Measurements from ENCODE around the gene RAD21L1. TPM values are rescaled to one million over a fixed set of nuclear protein-coding genes. Genes with fewer than 3 reads are reported as not detected.

RAD21L1 gene
- total and polyA plus RNA-seq, 2 donors (not counting 3 experiments of a cell fraction or from before 2014, with no cell fraction given): 0.06 TPM; not detected in 1

DNA sequence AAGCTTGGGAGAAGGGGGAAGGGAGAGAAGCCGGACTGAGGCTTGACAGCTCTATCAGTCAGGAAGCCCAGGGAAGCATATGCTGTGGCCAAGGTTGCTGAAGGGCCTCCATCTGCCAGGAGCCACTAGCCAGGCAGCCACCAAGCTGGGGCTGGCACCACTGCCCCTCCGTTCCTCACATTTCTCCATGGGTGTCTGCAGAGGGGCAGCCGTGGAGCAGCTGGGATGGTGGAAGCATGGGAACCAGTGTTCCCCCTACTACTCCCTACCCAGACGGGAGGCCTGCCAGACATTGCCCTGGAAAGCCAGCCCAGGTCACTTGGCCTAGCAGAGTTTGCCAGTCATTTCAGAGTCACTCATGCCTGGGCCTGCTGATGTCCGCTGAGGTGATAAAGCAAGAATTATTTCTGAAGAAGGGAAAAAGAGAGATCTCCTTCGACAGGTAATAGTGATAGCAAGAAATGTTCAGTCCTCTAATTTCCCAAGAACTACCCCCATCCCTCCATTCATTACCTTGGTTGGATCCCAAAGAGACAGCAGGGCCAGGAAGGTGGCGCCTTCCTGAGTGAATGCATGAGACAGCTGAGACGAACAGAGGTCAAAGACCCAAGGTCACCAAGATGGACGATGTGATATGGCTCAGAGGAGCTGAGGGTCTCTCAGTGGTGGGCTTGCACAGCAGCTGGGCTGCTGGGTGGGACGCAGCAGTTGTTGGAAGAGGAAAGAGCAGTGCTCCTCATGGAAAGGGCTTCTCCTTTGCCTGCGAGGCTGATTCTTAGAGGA, 62.1 kb downstream of the RAD21L1 start:
- Histone ChIP-seq H3K9me3 (replicated peaks; ENCODE audit: control insufficient read depth, insufficient read depth, low read length) (no peaks in the 10 kb centered on the region), H4K20me1 (replicated peaks; ENCODE audit: control insufficient read depth, extremely low read depth, insufficient read depth, low read length) (no peaks in the 10 kb centered on the region), H3K9me1 (replicated peaks; ENCODE audit: control insufficient read depth, extremely low read depth, insufficient read depth, low read length) (no peaks in the 10 kb centered on the region), H3K27ac (ENCODE audit: insufficient read depth, low read depth, low read length) (no peak overlapping the region), H3K4me3 (replicated peaks in 1 of 3; ENCODE audit: insufficient read depth in 1 of 3, low read depth in 1 of 3, low read length in 3 of 3) (no peak overlapping the region), H3K9ac (replicated peaks; ENCODE audit: extremely low read depth, insufficient read depth, low read length) (no peak overlapping the region), H3K36me3 (ENCODE audit: control insufficient read depth in 2 of 2, extremely low read depth in 1 of 2, insufficient read depth in 2 of 2, low read length in 2 of 2) (no peaks in the 10 kb centered on the region), H3K27me3 (ENCODE audit: control insufficient read depth in 2 of 2, insufficient read depth in 2 of 2, low read length in 2 of 2) (no peaks in the 10 kb centered on the region), H3K4me1 (ENCODE audit: control insufficient read depth, extremely low read depth, insufficient read depth, low read length) (no peaks in the 10 kb centered on the region), H3K79me2 (ENCODE audit: control insufficient read depth, insufficient read depth, low read length) (no peaks in the 10 kb centered on the region), H2AFZ (ENCODE audit: low read depth, low read length) (no peak overlapping the region), H3K4me2 (ENCODE audit: insufficient read depth, low read length) (no peak overlapping the region)
- DNase-seq (ENCODE audit: low read depth, low spot score): no peak
- BruUV-seq (replicated peaks): no TSS peak
- intact Hi-C loops (cut with micrococcal nuclease): no loop called here
- FAIRE-seq: no peak
- POLR2A ChIA-PET: interaction anchor here (0.7 kb wide), 1 partner anchor 101 kb away, joined by 9 read pairs; no protein-coding TSS in a partner anchor
- TF ChIP-seq GATA2 (IDR thresholded peaks at IDR 0.05; ENCODE audit: insufficient read depth, insufficient read length, low read depth, low read length) (no peak), EZH2 (IDR thresholded peaks at IDR 0.05; ENCODE audit: borderline replicate concordance, low read depth, low read length, severe bottlenecking) (no peak), JUN (IDR thresholded peaks at IDR 0.05; ENCODE audit: borderline replicate concordance, insufficient read depth, insufficient read length, low read depth) (no peak), MYC (IDR thresholded peaks at IDR 0.05; ENCODE audit: low read depth, low read length) (no peak), POLR2AphosphoS5 (IDR thresholded peaks at IDR 0.05; ENCODE audit: insufficient read depth, low read depth, low read length) (no peak), POLR2A (IDR thresholded peaks at IDR 0.05; ENCODE audit: low read depth, low read length) (no peak), FOS (IDR thresholded peaks at IDR 0.05; ENCODE audit: borderline replicate concordance, insufficient read depth, low read length) (no peak)
- TF ChIP-seq, protein P1, sequence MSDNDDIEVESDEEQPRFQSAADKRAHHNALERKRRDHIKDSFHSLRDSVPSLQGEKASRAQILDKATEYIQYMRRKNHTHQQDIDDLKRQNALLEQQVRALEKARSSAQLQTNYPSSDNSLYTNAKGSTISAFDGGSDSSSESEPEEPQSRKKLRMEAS (IDR thresholded peaks at IDR 0.05; ENCODE audit: insufficient read depth, insufficient read length): no peak
- TF ChIP-seq, protein P2, sequence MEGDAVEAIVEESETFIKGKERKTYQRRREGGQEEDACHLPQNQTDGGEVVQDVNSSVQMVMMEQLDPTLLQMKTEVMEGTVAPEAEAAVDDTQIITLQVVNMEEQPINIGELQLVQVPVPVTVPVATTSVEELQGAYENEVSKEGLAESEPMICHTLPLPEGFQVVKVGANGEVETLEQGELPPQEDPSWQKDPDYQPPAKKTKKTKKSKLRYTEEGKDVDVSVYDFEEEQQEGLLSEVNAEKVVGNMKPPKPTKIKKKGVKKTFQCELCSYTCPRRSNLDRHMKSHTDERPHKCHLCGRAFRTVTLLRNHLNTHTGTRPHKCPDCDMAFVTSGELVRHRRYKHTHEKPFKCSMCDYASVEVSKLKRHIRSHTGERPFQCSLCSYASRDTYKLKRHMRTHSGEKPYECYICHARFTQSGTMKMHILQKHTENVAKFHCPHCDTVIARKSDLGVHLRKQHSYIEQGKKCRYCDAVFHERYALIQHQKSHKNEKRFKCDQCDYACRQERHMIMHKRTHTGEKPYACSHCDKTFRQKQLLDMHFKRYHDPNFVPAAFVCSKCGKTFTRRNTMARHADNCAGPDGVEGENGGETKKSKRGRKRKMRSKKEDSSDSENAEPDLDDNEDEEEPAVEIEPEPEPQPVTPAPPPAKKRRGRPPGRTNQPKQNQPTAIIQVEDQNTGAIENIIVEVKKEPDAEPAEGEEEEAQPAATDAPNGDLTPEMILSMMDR (IDR thresholded peaks at IDR 0.05; ENCODE audit: extremely low read depth in 1 of 2, insufficient read depth in 1 of 2, low read depth in 1 of 2, low read length in 2 of 2): no peak
- CTCF ChIA-PET: interaction anchor here (1.1 kb wide), 1 partner anchor 12 kb away, joined by 3 read pairs; no protein-coding TSS in a partner anchor
- dilution Hi-C loops (cut with MboI; ENCODE audit: extremely low pct_ligation_motif_present, low sequenced_read_pairs): no loop called here
